IMR-90 (cell line): ENCODE measurements around the gene PI4K2B. TPM values are rescaled to one million over a fixed set of nuclear protein-coding genes. Genes with fewer than 3 reads are reported as not detected.

Experiments
- ATAC-seq: fragments of 200-7000 bp; cut with Tn5 transposase; 2 replicates; pipeline ENCODE4 v1.9.1; 2020; ENCODE audit warnings: low read depth, mild to moderate bottlenecking, moderate library complexity
- BruUV-seq: library from RNA; stranded (reverse); fragments of 400-500 nt; replicated peaks from 2 replicates; lab custom pipeline; 2021; lab: Mats Ljungman, UMichigan
- CTCF ChIA-PET: fragments of 300-600 bp; formaldehyde crosslinking; extraction: SDS; loops from one replicate; lab custom pipeline; 2021; ENCODE audit warnings: antibody characterized with exemption; lab: Yijun Ruan, JAX
- POLR2A ChIA-PET: fragments of 300-600 bp; sonication (Branson Sonifier 250); formaldehyde crosslinking; loops from one replicate; lab custom pipeline; 2022; ENCODE audit warnings: antibody characterized with exemption; ENCODE audit not compliant: unreplicated experiment; lab: Charles Lee
- DNase-seq: peaks from one replicate; pipeline ENCODE4 v3.0.0; 2013
- H2AFZ ChIP-seq: replicated peaks from 2 replicates; pipeline ENCODE3; 2013; ENCODE audit warnings: low read length, mild to moderate bottlenecking; ENCODE audit not compliant: poor library complexity
- H2AK5ac ChIP-seq: 2 replicates; pipeline ENCODE4 v1.6.1; 2013; ENCODE audit warnings: low read depth, low read length, inconsistent platforms
- H2AK9ac ChIP-seq: replicated peaks from 2 replicates; pipeline ENCODE3; 2013; ENCODE audit warnings: mild to moderate bottlenecking, low read depth, low read length, moderate library complexity; ENCODE audit not compliant: poor library complexity
- H2BK120ac ChIP-seq: 2 replicates; pipeline ENCODE4 v1.6.1; 2013; ENCODE audit warnings: low read depth, low read length, inconsistent platforms
- H2BK15ac ChIP-seq: 3 replicates; pipeline ENCODE4 v1.6.1; 2013; ENCODE audit warnings: low read depth, low read length, inconsistent platforms
- H2BK20ac ChIP-seq: 2 replicates; pipeline ENCODE4 v1.6.1; 2013; ENCODE audit warnings: low read depth, mild to moderate bottlenecking, inconsistent platforms, low read length, moderate library complexity
- H2BK5ac ChIP-seq: 2 replicates; pipeline ENCODE4 v1.6.1; 2013; ENCODE audit warnings: mild to moderate bottlenecking, low read depth, low read length, inconsistent platforms; ENCODE audit not compliant: poor library complexity, severe bottlenecking
- H3K14ac ChIP-seq: replicated peaks from 2 replicates; pipeline ENCODE4 v1.6.1; 2013; ENCODE audit warnings: low read depth, low read length, inconsistent platforms
- H3K18ac ChIP-seq: 2 replicates; pipeline ENCODE4 v1.6.1; 2013; ENCODE audit warnings: low read depth, low read length, control low read depth
- H3K23ac ChIP-seq: 2 replicates; pipeline ENCODE4 v1.6.1; 2013; ENCODE audit warnings: low read depth, low read length, inconsistent platforms
- H3K27ac ChIP-seq: 2 replicates; pipeline ENCODE4 v1.5.1; 2013; ENCODE audit warnings: mild to moderate bottlenecking, control low read depth, low read length; ENCODE audit not compliant: insufficient read depth
- H3K27me3 ChIP-seq: 2 replicates; pipeline ENCODE4 v1.6.1; 2013; ENCODE audit warnings: low read length; ENCODE audit not compliant: control insufficient read depth, insufficient read depth
- H3K36me3 ChIP-seq: 2 replicates; pipeline ENCODE4 v1.6.1; 2013; ENCODE audit warnings: low read length, mixed read lengths; ENCODE audit not compliant: control insufficient read depth, insufficient read depth
- H3K4ac ChIP-seq: 2 replicates; pipeline ENCODE4 v1.6.1; 2013; ENCODE audit warnings: low read depth, low read length, inconsistent platforms
- H3K4me1 ChIP-seq: 2 replicates; pipeline ENCODE4 v1.6.1; 2013; ENCODE audit warnings: low read length, mixed read lengths; ENCODE audit not compliant: control insufficient read depth, insufficient read depth
- H3K4me2 ChIP-seq: 2 replicates; pipeline ENCODE4 v1.6.1; 2013; ENCODE audit warnings: low read depth, mild to moderate bottlenecking, control low read depth, low read length, moderate library complexity
- H3K4me3 ChIP-seq: 2 replicates; pipeline ENCODE4 v1.5.1; 2013; ENCODE audit warnings: low read depth, mild to moderate bottlenecking, control low read depth, low read length, moderate library complexity; ENCODE audit not compliant: insufficient read depth
- H3K56ac ChIP-seq: 2 replicates; pipeline ENCODE4 v1.6.1; 2013; ENCODE audit warnings: low read length, inconsistent platforms; ENCODE audit not compliant: insufficient read depth; ENCODE audit errors: extremely low read depth
- H3K79me1 ChIP-seq, 2 experiments: 2 replicates each; pipeline ENCODE4 v1.6.1; 2013; ENCODE audit warnings: low read length in 2 of 2, inconsistent platforms in 1 of 2, low read depth in 1 of 2
- H3K9ac ChIP-seq: 2 replicates; pipeline ENCODE4 v1.6.1; 2013; ENCODE audit warnings: low read depth, low read length, control low read depth
- H3K9me1 ChIP-seq: 2 replicates; pipeline ENCODE4 v1.6.1; 2013; ENCODE audit warnings: low read length, inconsistent platforms; ENCODE audit not compliant: insufficient read depth
- H3K9me3 ChIP-seq: 2 replicates; pipeline ENCODE4 v1.6.1; 2013; ENCODE audit warnings: low read length; ENCODE audit not compliant: control insufficient read depth, insufficient read depth
- H4K20me1 ChIP-seq: 2 replicates; pipeline ENCODE4 v1.6.1; 2013; ENCODE audit warnings: low read length, inconsistent platforms; ENCODE audit not compliant: insufficient read depth
- H4K5ac ChIP-seq: 2 replicates; pipeline ENCODE4 v1.6.1; 2013; ENCODE audit warnings: mild to moderate bottlenecking, low read depth, low read length, control low read depth
- H4K8ac ChIP-seq, 2 experiments: 2 replicates each; pipeline ENCODE4 v1.6.1; 2013; ENCODE audit warnings: low read depth in 2 of 2, low read length in 2 of 2, control low read depth in 1 of 2, inconsistent platforms in 1 of 2
- H4K91ac ChIP-seq: 2 replicates; pipeline ENCODE4 v1.6.1; 2013; ENCODE audit warnings: low read depth, low read length, inconsistent platforms; ENCODE audit not compliant: insufficient read depth
- BHLHE40 ChIP-seq: fragments of 150-350 bp; IDR thresholded peaks from 2 replicates; pipeline ENCODE4 v1.6.1; 2016; ENCODE audit warnings: mild to moderate bottlenecking, low read depth, low read length
- CEBPB ChIP-seq: IDR thresholded peaks from 2 replicates; pipeline ENCODE4 v1.6.1; 2012; ENCODE audit warnings: low read depth, low read length, improper control_type of control experiment
- CHD1 ChIP-seq: IDR thresholded peaks from 2 replicates; pipeline ENCODE4 v1.6.1; 2012; ENCODE audit warnings: low read depth, low read length, improper control_type of control experiment
- ELK1 ChIP-seq: fragments of 150-350 bp; IDR thresholded peaks from 2 replicates; pipeline ENCODE4 v1.6.1; 2016; ENCODE audit warnings: low read depth, mild to moderate bottlenecking, low read length, moderate library complexity, borderline replicate concordance
- FOS ChIP-seq: fragments of 150-350 bp; IDR thresholded peaks from 2 replicates; pipeline ENCODE4 v1.6.1; 2016; ENCODE audit warnings: low read depth, low read length
- MAFK ChIP-seq: IDR thresholded peaks from 2 replicates; pipeline ENCODE4 v1.6.1; 2012; ENCODE audit warnings: low read depth, low read length, improper control_type of control experiment
- MXI1 ChIP-seq: IDR thresholded peaks from 2 replicates; pipeline ENCODE4 v1.6.1; 2012; ENCODE audit warnings: low read depth, mild to moderate bottlenecking, low read length, moderate library complexity, borderline replicate concordance
- NFE2L2 ChIP-seq: fragments of 150-350 bp; IDR thresholded peaks from 2 replicates; pipeline ENCODE4 v1.6.1; 2016; ENCODE audit warnings: low read depth, mild to moderate bottlenecking, low read length
- RCOR1 ChIP-seq: IDR thresholded peaks from 2 replicates; pipeline ENCODE4 v1.6.1; 2012; ENCODE audit warnings: mild to moderate bottlenecking, low read length, improper control_type of control experiment; ENCODE audit not compliant: insufficient replicate concordance
- RFX5 ChIP-seq: IDR thresholded peaks from 2 replicates; pipeline ENCODE4 v1.8.0; 2012; ENCODE audit warnings: low read depth, mild to moderate bottlenecking, low read length, moderate library complexity
- USF2 ChIP-seq: fragments of 150-350 bp; IDR thresholded peaks from 2 replicates; pipeline ENCODE4 v1.6.1; 2017; ENCODE audit warnings: mild to moderate bottlenecking, antibody characterized with exemption, low read length, low read depth
- WGBS, 2 experiments: methylation state at CpG; one replicate each; pipeline versions ENCODE4 v1.1.5 to v1.1.7; 2013; ENCODE audit warnings: missing lambda C conversion rate in 2 of 2; ENCODE audit not compliant: insufficient read length in 1 of 2; ENCODE audit errors: extremely low coverage in 2 of 2; 5-methylcytosine and 5-hydroxymethylcytosine counted together
- dilution Hi-C: fragments of 300-500 bp; cut with HindIII; formaldehyde crosslinking; loops from one replicate; pipeline ENCODE4 v1.14.3; 2018; ENCODE audit warnings: low sequenced_read_pairs; ENCODE audit not compliant: unreplicated experiment
- in situ Hi-C: fragments of 300-500 bp; cut with MboI; formaldehyde crosslinking; loops from 3 replicates; pipeline ENCODE4 v1.14.3; 2019; ENCODE audit warnings: low sequenced_read_pairs, inconsistent platforms, mixed read lengths
- intact Hi-C: fragments of 100-400 bp; cut with micrococcal nuclease; formaldehyde crosslinking; loops from 2 replicates; pipeline ENCODE4 v1.10.0; 2022
- polyA plus RNA-seq, 3 experiments: library from polyadenylated mRNA; depleted of rRNA; stranded (reverse); fragments of >200 nt; gene quantifications; 2 replicates each; pipeline ENCODE4 v1.2.3, GENCODE V29; 2012; ENCODE audit warnings: low replicate concordance in 1 of 3
- total RNA-seq: library from RNA; depleted of rRNA; stranded (reverse); fragments of >200 nt; gene quantifications from 2 replicates; pipeline ENCODE4 v1.2.3, GENCODE V29; 2012

Gene PI4K2B
- total and polyA plus RNA-seq, 2 of the 4 experiments (the other 2 are of a cell fraction): 6.5 to 7.6 TPM

- Histone ChIP-seq H3K4me3 (no peak overlapping the region), H3K4me2 (no peak overlapping the region), H4K20me1 (no peaks in the 10 kb centered on the region), H4K5ac (no peak overlapping the region), H3K56ac (no peak overlapping the region), H2AK9ac (no peak overlapping the region), H3K9ac (no peak overlapping the region), H4K8ac (no peak overlapping the region), H3K4ac (no peak overlapping the region), H3K36me3 (no peaks in the 10 kb centered on the region), H3K23ac (no peak overlapping the region), H4K91ac (no peak overlapping the region), H2BK15ac (no peak overlapping the region), H2BK5ac (no peak overlapping the region), H2AFZ (no peak overlapping the region), H2BK20ac (no peak overlapping the region), H2BK120ac (no peak overlapping the region), H3K9me1 (no peaks in the 10 kb centered on the region), H2AK5ac (no peak overlapping the region), H3K79me1 (no peaks in the 10 kb centered on the region), H3K4me1 (no peaks in the 10 kb centered on the region), H3K9me3 (no peaks in the 10 kb centered on the region), H3K27me3 (no peaks in the 10 kb centered on the region), H3K18ac (no peak overlapping the region), H3K14ac (no peak overlapping the region), H3K27ac (no peak overlapping the region)
- in situ Hi-C loops (no loop called here), dilution Hi-C loops (no loop called here), intact Hi-C loops (no loop called here)
- ChIA-PET CTCF (no interaction called here), POLR2A (no interaction called here)
- WGBS, 2 experiments: no CpG with 5 or more reads among the region's 1 CpG
- no peak for ATAC-seq
- DNase-seq: no peak
- TF ChIP-seq CEBPB (no peak), BHLHE40 (no peak), CHD1 (no peak), ELK1 (no peak), FOS (no peak), USF2 (no peak), MXI1 (no peak), MAFK (no peak), NFE2L2 (no peak), RCOR1 (no peak), RFX5 (no peak)
- BruUV-seq: no TSS peak
Observed at GRCh38 chr4:25215511-25215910, 18.3 kb upstream of the PI4K2B start.
